GM21619 (cell line): ENCODE measurements around the gene AHDC1.
A peak's percentile ranks its signal among the peaks of the same experiment; 100 is the strongest.
"Not testable (repeated sequence)": the region's sequence is repeated elsewhere in the genome, so short reads cannot be mapped to it uniquely, and the experiment has no call there.

ENCODE experiments used
- ATAC-seq: cut with Tn5 transposase; IDR thresholded peaks from one replicate; pipeline ENCODE4 v1.9.1; 2021; ENCODE audit not compliant: unreplicated experiment

Gene AHDC1

GRCh38 chr1:27603681-27604578, at the start of gene AHDC1:
Gene AHDC1 (minus strand): TSS chr1:27604144. CDS start chr1:27552115, 52,029 bp downstream.
- peak; percentile 46 for ATAC-seq

- ATAC-seq: no peak
Observed at GRCh38 chr1:27652111-27652864, 48.3 kb upstream of the AHDC1 start.

GRCh38 chr1:27650539-27651175, 46.7 kb upstream of the AHDC1 start:
- no peak for ATAC-seq

- no peak for ATAC-seq
Observed at GRCh38 chr1:27650171-27650538, 46.2 kb upstream of the AHDC1 start.

GRCh38 chr1:27649306-27649635, 45.3 kb upstream of the AHDC1 start:
- ATAC-seq: no peak

- no peak for ATAC-seq
Observed at GRCh38 chr1:27648602-27649305, 44.8 kb upstream of the AHDC1 start.

- ATAC-seq: no peak
Observed at GRCh38 chr1:27647328-27647727, 43.4 kb upstream of the AHDC1 start.

GRCh38 chr1:27646676-27647075, 42.7 kb upstream of the AHDC1 start:
- ATAC-seq: no peak

- no peak for ATAC-seq
Observed at GRCh38 chr1:27645071-27645415, 41.1 kb upstream of the AHDC1 start.

GRCh38 chr1:27644369-27645070, 40.6 kb upstream of the AHDC1 start:
- no peak for ATAC-seq

- no peak for ATAC-seq
Observed at GRCh38 chr1:27643600-27644368, 39.8 kb upstream of the AHDC1 start.

GRCh38 chr1:27640514-27640913, 36.6 kb upstream of the AHDC1 start:
- ATAC-seq: not testable (repeated sequence)

- ATAC-seq: no peak
Observed at GRCh38 chr1:27638805-27639204, 34.9 kb upstream of the AHDC1 start.

- ATAC-seq: no peak
Observed at GRCh38 chr1:27638047-27638734, 34.2 kb upstream of the AHDC1 start.

GRCh38 chr1:27635396-27636142, 31.6 kb upstream of the AHDC1 start:
- ATAC-seq: no peak

GRCh38 chr1:27634985-27635367, 31.0 kb upstream of the AHDC1 start, which contains the start of gene FGR:
Gene FGR (minus strand): TSS chr1:27635185. CDS start chr1:27623916, 11,269 bp downstream.
- ATAC-seq: no peak

- no peak for ATAC-seq
Observed at GRCh38 chr1:27634177-27634984, 30.4 kb upstream of the AHDC1 start.
